ENCODE results near the gene NUDT14.

GRCh38 chr14:105201156-105201924, 20.2 kb upstream of the NUDT14 start:
- TF ChIP-seq CTCF (IDR thresholded peaks at IDR 0.05) (peak in 1 of 6 experiments; percentile 11), POLR2A (IDR thresholded peaks at IDR 0.05) (no peak), POLR2AphosphoS5 (IDR thresholded peaks at IDR 0.05) (no peak), EP300 (IDR thresholded peaks at IDR 0.05) (no peak)
